GM19043 (cell line): Measurements from ENCODE around the gene COG6.
A peak's percentile ranks its signal among the peaks of the same experiment; 100 is the strongest.

Source experiments
- ATAC-seq: cut with Tn5 transposase; IDR thresholded peaks from one replicate; pipeline ENCODE4 v1.9.1; 2021; ENCODE audit warnings: low read depth; ENCODE audit not compliant: unreplicated experiment

COG6 gene

DNA sequence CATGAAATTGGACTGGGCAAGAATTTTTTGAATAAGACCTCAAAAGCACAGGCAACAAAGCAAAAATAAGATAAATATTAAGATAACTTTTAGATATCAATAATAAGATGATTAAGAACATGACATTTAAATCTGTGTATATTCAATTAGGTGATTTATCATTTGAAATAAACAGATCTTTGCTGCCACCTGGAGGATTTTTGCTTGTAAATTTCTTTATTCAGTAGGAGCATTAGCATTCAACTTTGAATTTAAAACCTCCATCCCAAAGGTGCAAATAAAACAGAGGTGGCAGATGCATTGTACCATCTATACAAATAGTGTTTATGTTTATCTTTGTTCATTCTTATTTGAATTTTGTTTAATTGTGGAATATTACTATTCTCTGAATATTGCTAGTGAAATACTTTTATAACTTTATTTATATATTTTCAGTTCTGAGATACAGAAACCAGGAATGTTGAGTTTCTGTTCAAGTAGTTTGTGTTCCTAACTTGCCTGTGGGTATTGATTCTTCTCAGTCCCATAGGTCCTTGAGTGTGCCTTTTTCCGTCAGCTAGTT is 20.9 kb downstream of the COG6 start:
- no peak for ATAC-seq

DNA sequence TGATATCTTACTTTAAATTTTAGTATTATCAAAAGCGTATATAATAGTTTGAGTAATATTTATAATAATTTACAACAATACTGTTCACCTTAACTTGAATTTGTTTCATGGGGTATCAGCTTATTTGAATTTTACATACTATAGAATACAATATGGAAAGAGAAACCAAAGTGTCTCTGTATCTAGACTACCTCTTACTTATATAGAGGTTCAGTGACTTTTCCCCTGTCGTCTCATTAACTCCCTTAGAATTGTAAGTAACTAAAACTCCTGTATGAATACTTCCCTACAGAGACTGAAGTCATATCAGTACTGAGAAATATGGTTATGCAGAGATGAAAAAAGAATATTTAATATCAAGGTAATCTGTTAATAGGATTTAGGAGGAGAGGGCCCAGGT is 26.8 kb downstream of the COG6 start:
- peak; percentile 51 for ATAC-seq

DNA sequence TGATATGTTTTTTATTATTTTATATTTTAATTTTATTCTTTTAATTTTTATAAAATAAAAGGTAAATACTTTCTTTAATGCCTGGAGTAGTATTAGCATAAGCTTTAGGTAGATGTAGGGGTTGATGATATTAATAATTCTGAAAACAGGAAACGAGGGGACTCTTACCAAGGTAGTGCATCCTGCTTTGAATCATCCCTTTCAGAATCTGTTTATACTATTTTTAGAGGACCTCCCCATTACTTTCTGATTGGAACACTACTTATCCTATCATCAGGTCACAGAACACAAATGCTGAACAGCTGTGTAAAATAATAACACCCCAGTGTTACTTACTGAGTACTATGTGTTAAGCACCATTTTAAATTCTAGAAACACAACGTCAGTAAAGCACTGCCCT is 27.3 kb downstream of the COG6 start:
- ATAC-seq, result peak; percentile 78

DNA sequence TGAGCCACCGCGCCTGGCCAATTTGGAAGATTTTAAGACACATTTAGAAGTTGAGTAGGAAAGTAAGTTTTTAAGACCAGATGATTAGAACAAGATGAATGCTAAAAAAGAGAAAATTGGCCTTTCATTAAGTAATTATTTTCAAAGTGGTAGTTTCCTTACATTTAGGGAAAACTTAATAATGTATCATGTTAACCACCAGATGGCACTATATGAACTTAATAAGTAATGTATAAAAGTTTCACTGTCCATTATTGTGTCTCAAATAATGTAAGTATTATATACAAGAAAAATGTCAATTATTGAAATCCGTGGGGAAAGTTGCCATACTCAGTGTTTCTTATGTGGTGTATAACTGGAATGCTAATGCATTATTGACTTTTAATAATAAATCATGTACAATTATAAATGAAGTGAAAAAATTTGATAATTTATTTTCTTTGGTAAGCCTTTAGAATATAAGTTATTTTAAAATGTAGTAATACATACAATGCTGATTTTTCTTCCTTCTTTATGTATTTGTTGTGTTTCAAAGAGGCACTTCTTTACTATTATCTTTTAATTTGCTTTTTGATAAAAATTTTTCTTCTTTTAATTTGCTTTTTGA is 29.2 kb downstream of the COG6 start:
- no peak for ATAC-seq

DNA sequence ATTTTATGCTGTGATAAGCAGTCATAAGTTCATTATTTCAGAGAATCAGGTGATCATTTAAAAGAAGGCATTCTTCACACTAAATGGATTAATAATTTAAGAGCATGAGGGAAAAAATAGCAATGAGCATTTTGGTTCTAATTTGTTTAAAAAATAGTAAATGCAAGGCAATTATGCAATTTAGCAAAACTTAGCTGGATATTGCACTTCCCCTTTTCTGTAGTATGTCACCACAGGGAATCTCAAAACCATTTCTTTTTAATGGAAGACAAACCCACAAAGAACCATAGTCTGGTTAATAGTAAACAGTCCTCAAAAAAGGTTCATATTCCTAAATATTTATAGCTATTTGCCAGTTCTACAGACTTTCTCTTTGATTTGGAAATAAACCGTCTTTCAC is 30.2 kb downstream of the COG6 start:
- ATAC-seq, result no peak

DNA sequence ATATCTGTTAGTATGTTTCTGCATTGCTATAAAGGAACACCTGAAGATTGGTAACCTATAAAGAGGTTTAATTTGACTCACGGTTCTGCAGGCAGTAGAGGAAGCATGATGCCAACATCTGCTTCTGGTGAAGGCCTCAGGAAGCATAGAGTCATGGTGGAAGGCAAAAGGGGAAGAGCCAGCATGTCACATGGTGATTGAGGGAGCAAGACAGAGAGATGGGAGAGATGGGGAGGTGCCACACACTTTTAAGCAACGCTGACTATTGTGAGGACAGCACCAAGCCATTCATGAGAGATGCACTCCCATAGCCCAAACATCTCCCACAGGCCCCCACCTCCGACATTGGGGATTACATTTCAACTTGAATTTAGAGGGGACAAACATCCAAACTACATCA is 32.8 kb downstream of the COG6 start:
- peak; percentile 7 for ATAC-seq

DNA sequence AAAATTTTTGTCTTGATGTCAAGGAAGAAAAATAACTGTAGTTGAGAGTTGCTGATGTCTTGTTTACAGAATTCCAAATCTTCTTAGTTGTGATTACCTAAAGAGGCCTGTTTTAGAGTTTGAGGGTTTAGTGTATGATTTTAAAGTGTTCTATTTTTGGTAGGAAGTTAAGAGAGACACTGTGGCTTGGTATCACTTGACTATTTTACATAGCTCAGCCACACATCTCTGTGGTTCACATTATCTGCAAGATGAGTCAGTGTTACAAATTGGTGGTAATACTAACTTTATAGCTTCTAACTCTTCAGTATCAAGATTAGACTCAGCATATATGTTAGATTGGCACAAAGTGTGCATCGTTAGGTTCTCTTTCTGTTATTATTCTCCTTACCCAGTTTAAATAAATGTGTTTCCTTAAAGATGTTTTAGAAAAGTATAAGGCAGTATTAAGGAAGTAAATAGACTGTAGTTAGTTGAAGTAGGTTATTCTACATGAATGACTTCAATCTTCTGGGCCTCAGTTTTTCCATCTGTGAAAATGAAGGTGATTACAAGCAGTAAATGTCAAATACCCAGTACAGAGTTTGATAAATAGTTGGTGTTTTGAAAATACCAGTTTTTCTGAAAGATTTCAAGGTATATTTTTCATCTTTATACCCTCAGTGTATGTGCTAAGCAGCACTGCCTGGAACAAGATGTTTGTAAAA is 33.4 kb downstream of the COG6 start:
- peak; percentile 84 for ATAC-seq

DNA sequence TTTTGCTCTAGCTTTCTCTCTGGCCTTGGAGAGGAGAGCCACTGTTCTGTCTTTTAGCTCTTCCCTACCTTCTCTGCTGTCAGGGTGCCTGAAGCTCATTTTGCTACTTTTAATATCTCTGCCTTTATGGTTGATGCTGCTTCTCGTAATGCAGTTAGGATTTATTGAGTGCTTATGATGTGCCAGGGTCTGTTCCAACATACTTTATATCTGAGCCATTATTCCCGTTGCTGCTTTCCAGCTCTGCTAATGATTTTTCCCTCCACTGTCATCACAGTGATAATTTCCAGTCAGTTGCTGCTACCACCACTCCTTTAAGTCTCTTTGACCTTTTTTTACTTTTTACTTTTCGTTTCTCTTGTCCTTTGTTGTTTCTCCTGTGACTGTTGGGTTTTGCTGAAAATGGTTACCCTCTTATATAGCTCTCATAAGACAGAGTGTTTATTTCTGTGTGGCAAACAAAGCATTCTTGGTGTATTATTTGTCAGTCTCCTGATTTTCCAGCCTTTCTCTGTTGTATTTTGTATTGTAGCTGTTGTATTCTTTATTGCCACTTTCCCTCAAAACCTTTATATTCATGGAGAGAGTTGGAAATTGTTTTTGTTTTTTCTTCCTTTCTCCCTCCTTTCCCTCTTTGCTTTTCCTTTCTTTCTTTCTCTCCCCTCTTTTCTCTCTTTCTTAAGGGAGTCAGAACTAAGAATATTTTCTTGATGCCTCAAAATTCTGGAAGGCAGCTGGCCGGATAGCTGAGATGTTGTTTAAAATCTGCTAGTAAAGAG is 37.4 kb downstream of the COG6 start:
- ATAC-seq, result no peak

DNA sequence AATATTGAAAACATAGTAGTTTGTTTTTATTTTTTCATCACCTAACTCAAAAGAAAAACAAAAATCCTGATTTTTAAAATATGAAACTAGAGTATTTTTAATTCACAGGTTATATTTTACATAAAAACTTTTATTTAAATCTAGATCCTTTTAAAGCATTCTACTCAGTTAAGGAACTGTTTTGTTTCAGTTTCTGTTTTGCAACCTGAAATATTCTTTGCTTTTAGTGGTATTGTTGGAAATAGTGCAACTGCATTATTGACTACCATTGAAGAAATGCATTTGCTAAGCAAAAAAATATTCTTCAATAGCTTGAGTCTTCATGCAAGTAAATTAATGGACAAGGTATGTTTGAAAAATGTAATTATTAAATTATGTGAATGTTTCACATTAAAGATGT is 43.8 kb downstream of the COG6 start:
- ATAC-seq, result no peak

DNA sequence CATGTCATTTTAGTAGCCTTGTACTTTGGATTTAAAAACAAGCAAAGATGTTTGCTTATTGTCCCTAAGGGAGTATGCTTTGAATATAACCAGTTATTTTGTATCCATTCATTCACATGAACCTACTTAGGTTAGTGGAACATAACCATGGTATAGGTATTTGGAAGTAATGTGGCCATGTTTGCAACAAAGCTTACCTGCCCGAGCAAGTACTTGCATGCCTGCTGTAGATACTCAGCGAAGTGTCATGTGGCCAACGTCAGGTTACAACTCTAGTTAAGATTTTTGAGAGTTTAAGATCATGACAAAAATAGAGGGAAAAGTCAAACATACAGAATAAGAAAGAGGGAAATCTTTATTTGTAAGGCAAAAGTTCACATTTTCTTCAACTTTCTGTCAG is 57.2 kb downstream of the COG6 start:
- ATAC-seq, result no peak

DNA sequence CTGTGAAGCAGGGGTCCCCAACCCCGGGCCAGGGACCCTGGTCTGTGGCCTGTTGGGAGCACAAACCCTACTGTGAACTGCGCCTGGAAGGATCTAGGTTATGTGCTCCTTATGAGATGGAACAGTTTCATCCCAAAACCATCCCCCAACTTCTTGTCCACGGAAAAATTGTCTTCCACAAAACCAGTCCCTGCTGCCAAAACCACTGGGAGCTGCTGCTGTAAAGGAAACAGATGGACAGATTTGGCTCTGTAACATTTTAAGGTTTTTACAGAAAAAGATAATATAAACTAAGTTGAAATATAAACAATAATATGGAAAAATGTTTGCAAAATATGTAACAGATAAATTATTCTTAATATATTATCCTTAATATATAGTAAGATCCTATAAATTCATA is 73.7 kb downstream of the COG6 start:
- no peak for ATAC-seq

DNA sequence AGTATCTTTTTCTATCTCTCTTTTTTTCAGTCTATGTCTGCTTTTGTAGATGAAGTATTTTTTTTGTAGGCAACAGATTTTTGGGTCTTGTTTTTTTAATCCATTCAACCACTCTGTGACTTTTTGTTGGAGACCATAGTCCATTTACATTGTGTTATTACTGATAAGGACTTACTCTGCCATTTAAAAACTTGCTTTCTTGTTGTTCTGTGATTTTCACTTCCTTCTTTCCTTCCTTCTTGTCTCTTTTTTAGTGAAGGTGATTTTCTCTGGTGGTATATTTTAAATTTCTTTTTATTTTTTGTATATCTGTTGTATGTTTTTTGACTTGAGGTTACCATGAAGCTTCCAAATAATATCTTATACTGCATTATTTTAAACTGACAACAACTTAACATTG is 79.5 kb downstream of the COG6 start:
- ATAC-seq, result no peak

DNA sequence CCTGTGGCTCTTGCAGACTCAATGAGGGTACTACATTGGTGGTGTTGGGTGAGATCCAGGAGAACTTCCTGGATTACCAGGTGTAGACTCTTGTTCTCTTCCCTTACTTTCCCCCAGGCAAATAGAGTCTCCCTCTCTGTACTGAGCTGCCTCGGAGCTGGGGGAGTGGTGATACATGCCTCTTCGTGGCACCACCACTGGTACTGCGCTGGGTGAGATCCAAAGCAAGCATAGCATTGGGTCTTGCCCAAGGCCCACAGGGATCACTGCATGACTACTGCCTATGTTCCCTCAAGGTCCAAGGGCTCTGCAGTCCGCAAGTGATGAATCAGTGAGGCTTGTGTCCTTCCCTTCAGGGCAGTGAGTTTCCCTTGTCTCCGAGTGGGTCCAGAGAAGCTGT is 81.6 kb downstream of the COG6 start:
- no peak for ATAC-seq

DNA sequence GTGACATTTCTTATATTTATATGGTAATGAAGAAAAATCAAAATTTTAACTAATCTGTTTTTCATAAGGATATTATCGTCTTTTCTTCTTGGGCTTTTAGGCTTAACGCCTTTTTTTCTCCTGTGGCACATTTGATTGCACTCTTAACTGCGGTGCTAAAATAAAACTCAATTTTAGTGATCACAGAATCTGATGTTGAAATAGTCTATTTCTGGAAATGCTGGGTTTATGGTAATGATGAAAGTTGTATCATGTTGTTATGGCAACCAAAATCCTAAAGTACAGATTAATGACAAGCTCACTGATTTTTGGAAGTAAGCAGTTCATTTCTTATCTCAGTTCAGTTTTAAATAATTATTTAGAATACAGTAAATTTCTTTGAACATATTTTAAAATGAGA is 85.3 kb downstream of the COG6 start:
- no peak for ATAC-seq

DNA sequence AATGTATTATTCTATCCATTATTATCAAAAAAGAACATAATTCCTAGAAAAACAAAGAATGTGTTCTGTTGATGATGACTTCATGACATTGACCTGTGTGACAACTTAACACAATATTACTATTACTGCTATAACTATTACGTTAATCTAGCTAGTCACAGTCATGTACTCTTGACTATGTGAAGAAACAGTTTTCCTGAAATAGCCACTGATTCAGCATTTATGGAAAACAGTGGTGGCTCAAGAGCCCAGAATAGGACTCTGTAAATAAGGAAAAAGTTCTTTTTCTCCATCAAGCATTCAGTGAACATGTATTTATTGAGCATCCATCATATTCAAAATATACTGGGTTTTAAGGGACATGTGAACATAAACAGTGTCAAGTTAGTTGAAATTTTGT is 93.5 kb downstream of the COG6 start:
- no peak for ATAC-seq

DNA sequence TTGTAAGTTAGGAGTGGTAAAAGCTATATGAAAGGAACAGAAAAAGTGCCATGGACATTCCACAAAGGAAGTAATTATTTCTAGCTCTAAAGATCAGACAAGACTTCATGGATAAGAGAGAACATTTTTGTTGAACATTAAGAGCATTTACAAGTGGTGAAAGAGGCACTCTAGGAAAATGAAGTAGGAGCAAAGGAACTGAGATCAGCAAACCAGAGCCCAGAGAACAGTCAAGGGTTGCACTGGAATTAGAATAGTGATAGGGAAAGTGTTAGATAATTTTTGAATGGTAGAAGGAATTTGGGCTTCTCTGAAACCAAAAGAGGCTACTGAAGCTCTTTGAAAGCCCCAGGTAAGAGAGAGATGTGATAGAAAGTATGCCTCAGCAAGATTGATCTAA is 94.1 kb downstream of the COG6 start:
- ATAC-seq, result no peak

DNA sequence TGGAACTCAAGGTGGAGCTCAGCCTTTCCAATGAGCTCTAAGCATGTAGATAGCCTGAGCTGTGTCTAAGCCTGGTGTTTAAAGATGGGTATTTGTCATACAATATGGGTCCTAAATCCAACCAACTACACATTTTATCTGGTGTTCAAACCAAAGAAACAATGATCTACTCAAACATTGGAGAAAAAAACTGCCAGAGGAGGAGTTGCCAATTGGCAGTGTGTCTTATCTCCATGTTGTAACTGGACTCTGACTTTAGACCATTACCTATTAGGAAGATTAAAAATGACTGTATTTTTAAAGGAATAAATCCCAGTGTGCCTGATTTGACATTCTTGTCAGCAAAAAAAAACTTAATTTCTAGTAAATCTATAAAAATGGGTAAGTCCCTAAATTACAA is 96.3 kb downstream of the COG6 start:
- no peak for ATAC-seq

DNA sequence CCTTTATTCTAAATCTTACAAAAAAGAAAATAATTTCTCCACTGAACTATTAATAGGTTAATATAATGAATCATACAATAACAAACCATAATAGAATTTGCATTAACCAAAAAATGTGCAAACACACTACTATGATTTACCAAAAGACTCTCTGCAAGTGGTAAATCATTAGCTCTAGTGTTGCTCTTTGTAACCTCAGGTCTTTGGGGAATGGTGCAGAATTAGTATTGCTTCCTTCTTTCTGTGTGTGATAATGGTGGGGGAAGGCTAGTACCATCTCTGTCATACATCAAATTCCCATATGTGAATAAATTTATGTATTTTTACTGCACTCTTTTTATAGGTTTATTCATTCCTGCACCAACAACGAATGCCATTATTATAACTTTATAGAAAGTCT is 105.1 kb downstream of the COG6 start:
- ATAC-seq, result peak; percentile 98

DNA sequence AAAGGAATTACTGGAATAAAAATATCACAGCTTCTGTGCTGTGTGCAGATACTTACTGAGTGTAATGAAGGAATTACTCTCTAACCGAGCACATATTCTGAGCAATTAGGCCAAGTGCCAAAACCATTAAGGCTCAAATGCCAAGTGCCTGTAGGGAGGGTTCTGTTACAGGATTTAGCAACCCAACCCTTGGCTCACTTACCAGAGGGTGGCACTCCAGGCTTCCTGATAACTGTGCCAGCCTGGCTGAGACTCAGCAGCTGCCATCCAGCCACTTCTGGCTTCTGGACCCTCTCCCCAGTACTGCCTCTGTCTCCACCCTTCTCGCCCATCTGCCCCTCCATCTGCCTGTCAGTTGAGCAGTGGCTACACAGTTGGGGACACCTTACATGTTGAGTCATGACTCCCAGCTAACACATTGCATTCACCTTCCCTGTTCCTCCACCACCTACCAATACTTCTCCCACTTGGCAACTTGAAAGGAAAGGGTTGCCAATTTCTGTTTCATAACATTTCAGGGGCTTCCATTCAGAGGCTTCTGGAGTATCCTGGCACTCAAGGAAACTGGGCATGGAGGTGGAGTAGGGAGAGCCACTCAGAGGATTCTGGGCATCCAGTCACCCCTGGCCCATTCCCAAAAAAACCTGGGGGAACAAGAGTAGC is 110.5 kb downstream of the COG6 start:
- ATAC-seq, result no peak

DNA sequence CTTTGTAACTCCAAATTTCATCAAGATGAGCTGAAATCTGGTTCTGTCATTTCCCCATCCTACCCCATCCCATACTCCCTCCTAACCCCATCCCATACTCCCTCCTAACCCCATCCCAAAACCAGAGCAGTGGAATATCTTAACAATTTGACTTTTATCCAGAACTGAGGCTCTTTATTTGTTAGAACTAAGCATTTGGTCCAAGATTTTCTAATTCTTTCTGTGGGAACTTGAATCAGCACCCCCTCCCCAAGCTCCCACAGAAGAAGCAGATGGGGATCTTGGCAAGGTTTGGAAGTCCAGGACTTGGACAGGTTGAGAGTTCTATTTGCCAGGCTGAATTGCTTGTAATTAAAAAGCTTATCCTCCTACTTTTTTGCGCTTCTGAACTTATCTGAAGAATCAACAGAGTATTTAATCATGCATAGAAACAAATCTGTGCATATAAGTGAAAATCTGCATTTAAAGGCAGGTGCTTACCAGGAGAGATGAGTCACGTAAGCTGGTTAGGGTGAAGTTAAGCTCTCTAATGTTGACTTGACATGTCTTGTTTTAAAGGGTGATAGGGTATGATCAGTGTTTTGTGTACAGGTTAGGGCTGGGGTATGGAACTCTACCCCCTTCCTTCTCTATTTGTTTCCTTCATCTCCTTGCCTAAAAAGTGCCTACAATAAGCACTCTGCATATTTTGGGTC is 111.1 kb downstream of the COG6 start:
- no peak for ATAC-seq
